Heart left ventricle (tissue), 16 donors: ENCODE results near the gene ANKRD61. TPM values are rescaled to one million over a fixed set of nuclear protein-coding genes. Genes with fewer than 3 reads are reported as not detected.
"Not testable (repeated sequence)": the region's sequence is repeated elsewhere in the genome, so short reads cannot be mapped to it uniquely, and the experiment has no call there.

Experiments
- ATAC-seq, 4 donors: fragments of 200-7000 bp; cut with Tn5 transposase; one replicate each; pipeline ENCODE4 v1.9.1; 2020 to 2022; ENCODE audit warnings: moderate library complexity in 4 of 4, mild to moderate bottlenecking in 3 of 4, moderate number of reproducible peaks in 1 of 4
- DNase-seq, 5 donors: peaks; one replicate each; pipeline ENCODE4 v3.0.0-alpha.2; 2020
- H3K27ac ChIP-seq, 12 donors: fragments of 200-600 bp; sonication (generic) in 4 of 12; one replicate each; pipeline versions ENCODE4 v1.5.0 to v1.8.0; 2016 to 2022; ENCODE audit warnings: mild to moderate bottlenecking in 2 of 12
- H3K27me3 ChIP-seq, 9 donors: fragments of 200-600 bp; sonication (generic) in 2 of 9; one replicate each; pipeline versions ENCODE4 v1.5.1 to v1.8.0; 2016 to 2022; ENCODE audit warnings: mild to moderate bottlenecking in 3 of 9
- H3K36me3 ChIP-seq, 9 donors: fragments of 200-600 bp; sonication (generic) in 2 of 9; one replicate each; pipeline versions ENCODE4 v1.5.0 to v1.8.0; 2018 to 2022; ENCODE audit warnings: mild to moderate bottlenecking in 2 of 9
- H3K4me1 ChIP-seq, 12 donors: fragments of 200-600 bp; sonication (generic) in 4 of 12; one replicate each; pipeline versions ENCODE4 v1.5.0 to v1.8.0; 2016 to 2022; ENCODE audit warnings: mild to moderate bottlenecking in 3 of 12
- H3K4me3 ChIP-seq, 12 donors: fragments of 200-600 bp; sonication (generic) in 4 of 12; one replicate each; pipeline versions ENCODE4 v1.5.0 to v1.8.0; 2017 to 2022; ENCODE audit warnings: mild to moderate bottlenecking in 9 of 12, moderate library complexity in 4 of 12
- H3K9me3 ChIP-seq, 12 donors: fragments of 200-600 bp; sonication (generic) in 4 of 12; one replicate each; pipeline versions ENCODE4 v1.5.0 to v1.8.0; 2016 to 2022; ENCODE audit warnings: mild to moderate bottlenecking in 1 of 12
- CTCF ChIP-seq, 12 donors: fragments of 200-600 bp; sonication (generic) in 4 of 12; IDR thresholded peaks; one replicate each; pipeline versions ENCODE4 v1.5.0 to v1.8.0; 2018 to 2022; ENCODE audit warnings: antibody characterized with exemption in 12 of 12, mild to moderate bottlenecking in 5 of 12
- POLR2A ChIP-seq, 2 donors: fragments of 450-650 bp; IDR thresholded peaks; one replicate each; pipeline ENCODE4 v1.6.1; 2017; ENCODE audit warnings: antibody characterized with exemption in 2 of 2, mild to moderate bottlenecking in 2 of 2, moderate library complexity in 2 of 2
- WGBS, 4 donors: extraction: QIAGEN DNeasy Blood & Tissue Kit in 2 of 4; methylation state at CpG; one replicate each; pipeline versions ENCODE4 v1.1.5 to v1.1.7; 2013 to 2018; 5-methylcytosine and 5-hydroxymethylcytosine counted together
- intact Hi-C, 10 donors: fragments of 100-400 bp; cut with DNase I; formaldehyde crosslinking; loops; one replicate each; pipeline versions ENCODE4 v1.11.1 to v1.14.2; 2022
- long read RNA-seq, 3 donors: library from polyadenylated mRNA; unstranded; transcript quantifications; one replicate each; pipeline ENCODE4 v2.0.0, GENCODE V29; 2020 to 2021
- polyA plus RNA-seq, 2 donors: library from polyadenylated mRNA; stranded (reverse); fragments of 200-250 nt; gene quantifications; one replicate each; pipeline ENCODE4 v1.2.3, GENCODE V29; 2013
- total RNA-seq, 9 donors: library from RNA; depleted of rRNA in 2 of 9; stranded (reverse); fragments of >200 nt in 2 of 9; fragmentation: NEBNext Ultra II Directional in 3 of 9; extraction: Animal tissue kit (Norgen Biotek cat#: 25700) in 3 of 9; gene quantifications; one replicate each; pipeline versions ENCODE4 v1.1.0 to v1.2.4, GENCODE V29; 2016 to 2023
- donor health status: ischemic (EF 13 %, LVEDD 7.1; RV severe dilation, severe dysfunction).
- donor health status: healthy with polysubstance abuse.
- donor health status: DM: no; HTN: yes; CAD: no.
- donor health status: DM: no; HTN: no; CAD: no.
- donor health status: ischemic (EF 25% LVEDD 6.9; RV normal size, moderate dysfunction).
- donor health status: ischemic (EF 25% LVEDD 5.7; RV mildly dilated, moderate dysfunction).
- donor health status: healthy.
- donor health status: DM: yes; HTN: yes; CAD: no.
- donor health status: ischemic (EF 35%, LVEDD 5.7; RV mildly dilated, moderate dysfunction).
- donor health status: nonischemic (EF 11% LVEDD 7.7; RV severe dilation, severe dysfunction).
- donor health status: DM: yes; HTN: yes; CAD: no.
- donor health status: PGD.
- donor health status: ischemic (EF 29% LVEDD 5.4; RV normal size, mild dysfunction).
- donor health status: nonischemic (EF 23%, LVEDD 6.1; RV moderate dilation, normal function).

ANKRD61 gene
- total RNA-seq (under 1 TPM in 2 of 9 donors, not detected in 7; 0.25 to 0.28 TPM), polyA plus RNA-seq (under 1 TPM in 1 of 2 donors, not detected in 1; 0.19 TPM)
- long read RNA-seq, donor 1, partial matches to known transcripts = 0 of 1 reads
- long read RNA-seq, donor 1, other reads (novel, unspliced or antisense) = 1 of 1 reads
- long read RNA-seq, donor 2 = 0 reads
- long read RNA-seq, donor 3 = 0 reads

- H3K36me3 ChIP-seq = peaks cover 0 to 94% (median 80%) of the 10 kb centered on the region in 9 donors
- no peak for DNase-seq
- peaks cover 0 to 17% (median 5%) of the 10 kb centered on the region in 12 donors for H3K4me1 ChIP-seq
- no peak for TF ChIP-seq CTCF (IDR thresholded peaks at IDR 0.05)
- no peak for TF ChIP-seq POLR2A (IDR thresholded peaks at IDR 0.05)
- intact Hi-C loops = loop anchor here in 1 of 10 donors (10.0 kb wide), 1 partner anchor 114 kb away; no protein-coding TSS in a partner anchor
- H3K4me3 ChIP-seq = no peak within 1 kb of the TSS
- H3K27me3 ChIP-seq = no peaks in the 10 kb centered on the region
- no peaks in the 10 kb centered on the region for H3K9me3 ChIP-seq
- no peak within 1 kb of the TSS for H3K27ac ChIP-seq
- 77 to 95% (median 88%) methylated on average over 2 of the region's 2 CpGs for WGBS, 4 donors
- no peak for ATAC-seq
Observed at GRCh38 chr7:6030988-6031387, at the start of gene ANKRD61. Gene ANKRD61 (plus strand): TSS chr7:6031376. CDS start chr7:6031376, 0 bp downstream.

- H3K27me3 ChIP-seq, H3K4me1 ChIP-seq, H3K27ac ChIP-seq, intact Hi-C loops, ATAC-seq, H3K4me3 ChIP-seq, DNase-seq, H3K9me3 ChIP-seq: not testable (repeated sequence)
- H3K36me3 ChIP-seq = peaks cover 0 to 67% (median 60%) of the 10 kb centered on the region in 9 donors
- 87 to 94% (median 89%) methylated on average over 5 to 15 of the region's 15 CpGs for WGBS, 4 donors
Observed at GRCh38 chr7:5987061-5987460, 44.1 kb upstream of the ANKRD61 start.

GRCh38 chr7:5997210-5997808 lies 33.9 kb upstream of the ANKRD61 start:
- Histone ChIP-seq H3K4me1 (peaks cover 0 to 3% (median 0%) of the 10 kb centered on the region in 12 donors), H3K4me3 (no peak overlapping the region), H3K9me3 (no peaks in the 10 kb centered on the region), H3K36me3 (peaks cover 0 to 99% (median 87%) of the 10 kb centered on the region in 9 donors), H3K27ac (no peak overlapping the region), H3K27me3 (no peaks in the 10 kb centered on the region)
- WGBS, 4 donors = 55 to 60% (median 58%) methylated on average over 10 of the region's 10 CpGs
- ATAC-seq (peak in 3 of 4 donors; percentile 70 to 76 (median 71)), DNase-seq (peak in 4 of 5 donors; percentile 24 to 45 (median 35))
- intact Hi-C loops = loop anchor here in 7 of 10 donors (5.0 to 10.0 kb wide), 6 partner anchors 325 to 440 kb away; no protein-coding TSS in a partner anchor
- TF ChIP-seq CTCF (IDR thresholded peaks at IDR 0.05) (peak; percentile 31 to 79 (median 66)), POLR2A (IDR thresholded peaks at IDR 0.05) (no peak)

- WGBS, 4 donors = 64 to 90% (median 82%) methylated on average over 4 of the region's 4 CpGs
- DNase-seq (no peak), ATAC-seq (no peak)
- TF ChIP-seq POLR2A (IDR thresholded peaks at IDR 0.05) = no peak
- TF ChIP-seq CTCF (IDR thresholded peaks at IDR 0.05) = no peak
- H3K27ac ChIP-seq = no peak overlapping the region
- peaks cover 0 to 38% (median 24%) of the 10 kb centered on the region in 12 donors for H3K4me1 ChIP-seq
- no peak overlapping the region for H3K4me3 ChIP-seq
- H3K36me3 ChIP-seq = peaks cover 0 to 40% (median 29%) of the 10 kb centered on the region in 9 donors
- H3K9me3 ChIP-seq = no peaks in the 10 kb centered on the region
- intact Hi-C loops = loop anchor here in 1 of 10 donors (10.0 kb wide), 1 partner anchor 317 kb away; no protein-coding TSS in a partner anchor
- H3K27me3 ChIP-seq = no peaks in the 10 kb centered on the region
Observed at GRCh38 chr7:6007386-6007785, 23.8 kb upstream of the ANKRD61 start.

GRCh38 chr7:6007835-6008590 lies 23.2 kb upstream of the ANKRD61 start:
- peaks cover 0 to 44% (median 24%) of the 10 kb centered on the region in 12 donors for H3K4me1 ChIP-seq
- intact Hi-C loops = loop anchor here in 1 of 10 donors (10.0 kb wide), 1 partner anchor 317 kb away; no protein-coding TSS in a partner anchor

More at GRCh38 chr7:6007835-6008590, 23.2 kb upstream of the ANKRD61 start:
- not testable (repeated sequence) for H3K9me3 ChIP-seq, DNase-seq, H3K27me3 ChIP-seq, ATAC-seq
- Histone ChIP-seq H3K36me3 (peaks cover 0 to 38% (median 23%) of the 10 kb centered on the region in 9 donors), H3K27ac (peak overlapping the region in 9 of 12 donors; percentile 80 to 99 (median 92)), H3K4me3 (peak overlapping the region; percentile 52 to 87 (median 79))
- WGBS, 4 donors = 48 to 50% (median 49%) methylated on average over 27 of the region's 27 CpGs
